Adrenal gland (tissue), 12 donors: ENCODE measurements around the gene TPGS1. TPM values are rescaled to one million over a fixed set of nuclear protein-coding genes. Genes with fewer than 3 reads are reported as not detected.

Source experiments
- DNase-seq, 7 donors: peaks; one replicate each; pipeline ENCODE4 v3.0.0-alpha.2; 2019 to 2020
- H3K27ac ChIP-seq, 5 donors: fragments of 200-600 bp; sonication (generic) in 4 of 5; 1 replicate in 3 of 5; 2 replicates in 2 of 5; pipeline versions ENCODE4 v1.5.1 to v1.8.0; 2016 to 2020; ENCODE audit warnings: mild to moderate bottlenecking in 1 of 5
- H3K27me3 ChIP-seq: fragments of 200-600 bp; 2 replicates; pipeline ENCODE4 v1.8.0; 2021
- H3K36me3 ChIP-seq, 2 donors: fragments of 200-600 bp; replicated peaks in 1 of 2; 1 replicate in 1 of 2; 2 replicates in 1 of 2; pipeline versions ENCODE4 v1.5.1 to v1.8.0; 2018 to 2022
- H3K4me1 ChIP-seq, 2 donors: fragments of 200-600 bp; replicated peaks in 1 of 2; 1 replicate in 1 of 2; 2 replicates in 1 of 2; pipeline versions ENCODE4 v1.5.1 to v1.8.0; 2018 to 2021
- H3K4me3 ChIP-seq, 4 donors: fragments of 200-600 bp; sonication (generic) in 3 of 4; one replicate each; pipeline ENCODE4 v1.5.1; 2016 to 2018
- H3K9me3 ChIP-seq, 3 donors: fragments of 200-600 bp; sonication (generic) in 1 of 3; replicated peaks in 1 of 3; 1 replicate in 2 of 3; 2 replicates in 1 of 3; pipeline versions ENCODE4 v1.5.1 to v1.8.0; 2016 to 2021
- POLR2A ChIP-seq, 2 donors: fragments of 450-650 bp; IDR thresholded peaks; one replicate each; pipeline ENCODE4 v1.6.1; 2017; ENCODE audit warnings: antibody characterized with exemption in 2 of 2, mild to moderate bottlenecking in 2 of 2, moderate library complexity in 1 of 2
- WGBS, 4 donors: extraction: QIAGEN DNeasy Blood & Tissue Kit in 2 of 4; methylation state at CpG; one replicate each; pipeline versions ENCODE4 v1.1.5 to v1.1.7; 2013 to 2017; 5-methylcytosine and 5-hydroxymethylcytosine counted together
- intact Hi-C, 2 donors: fragments of 100-400 bp; cut with DNase I; formaldehyde crosslinking; loops; one replicate each; pipeline versions ENCODE4 v1.14.1 to v1.15.0; 2022 to 2023
- polyA plus RNA-seq, 3 donors: library from polyadenylated mRNA; stranded (reverse); fragments of 200-250 nt in 2 of 3; fragments of 350-450 nt in 1 of 3; fragmentation: Illumina TruSeq in 1 of 3; extraction: RNeasy Lipid Tissue Mini Kit (QIAGEN cat#74804) in 1 of 3; gene quantifications; one replicate each; pipeline ENCODE4 v1.2.3, GENCODE V29; 2013 to 2014
- total RNA-seq, 9 donors: library from RNA; depleted of rRNA in 4 of 9; stranded (reverse); fragments of >200 nt in 4 of 9; fragments of 120-200 nt in 1 of 9; fragmentation: NEBNext Ultra II Directional in 1 of 9; extraction: Animal tissue kit (Norgen Biotek cat#: 25700) in 1 of 9; gene quantifications; one replicate each; pipeline versions ENCODE4 v1.1.0 to v1.2.4, GENCODE V29; 2013 to 2023
- TF ChIP-seq, protein P1 (sequence below), 6 experiments: fragments of 450-650 bp in 4 of 6; fragments of 200-600 bp in 2 of 6; sonication (generic) in 1 of 6; IDR thresholded peaks; 1 replicate in 5 of 6; 2 replicates in 1 of 6; pipeline versions ENCODE4 v1.5.1 to v1.8.0; 2016 to 2021; ENCODE audit warnings: antibody characterized with exemption in 6 of 6, mild to moderate bottlenecking in 2 of 6, moderate library complexity in 1 of 6
- donor health status: healthy with polysubstance abuse.
- donor health status: Bipolar disorder and iron deficiency.
- donor health status: DM: yes; HTN: yes; CAD: no.
- donor health status: DM: no; HTN: no; CAD: no.
- donor health status: DM: no; HTN: no; CAD: no.
- donor health status: DM: yes; HTN: yes; CAD: no.

Gene TPGS1
- total and polyA plus RNA-seq, 12 donors = 0.07 to 123 (median 36.7) TPM

DNA sequence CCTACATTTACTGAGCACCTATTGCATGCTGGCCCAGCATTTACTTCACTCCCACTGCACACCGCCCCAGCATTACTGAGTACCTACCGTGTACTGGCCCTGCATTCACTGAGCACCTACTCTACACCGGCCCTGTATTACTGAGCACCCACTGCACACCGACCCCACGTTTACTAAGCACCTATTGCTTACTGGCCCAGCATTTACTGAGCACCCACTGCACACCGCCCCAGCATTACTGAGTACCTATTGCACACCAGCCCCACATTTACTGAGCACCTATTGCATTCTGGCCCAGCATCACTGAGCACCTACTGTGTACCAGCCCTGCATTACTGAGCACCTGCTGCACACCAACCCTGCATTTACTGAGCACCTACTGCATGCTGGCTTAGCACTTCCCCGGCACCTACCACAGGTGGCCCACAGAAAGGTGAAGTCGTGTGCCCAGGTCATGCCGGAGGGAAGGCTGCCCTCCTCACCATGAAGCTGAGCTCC, 6.9 kb downstream of the TPGS1 start:
- Histone ChIP-seq H3K27ac (no peak overlapping the region), H3K4me1 (peaks cover 0 to 11% of the 10 kb centered on the region in 2 donors), H3K27me3 (no peaks in the 10 kb centered on the region), H3K4me3 (no peak overlapping the region), H3K9me3 (no peaks in the 10 kb centered on the region), H3K36me3 (no peaks in the 10 kb centered on the region)
- intact Hi-C loops = no loop called here
- DNase-seq = no peak
- no peak for TF ChIP-seq POLR2A (IDR thresholded peaks at IDR 0.05)
- TF ChIP-seq, protein P1, sequence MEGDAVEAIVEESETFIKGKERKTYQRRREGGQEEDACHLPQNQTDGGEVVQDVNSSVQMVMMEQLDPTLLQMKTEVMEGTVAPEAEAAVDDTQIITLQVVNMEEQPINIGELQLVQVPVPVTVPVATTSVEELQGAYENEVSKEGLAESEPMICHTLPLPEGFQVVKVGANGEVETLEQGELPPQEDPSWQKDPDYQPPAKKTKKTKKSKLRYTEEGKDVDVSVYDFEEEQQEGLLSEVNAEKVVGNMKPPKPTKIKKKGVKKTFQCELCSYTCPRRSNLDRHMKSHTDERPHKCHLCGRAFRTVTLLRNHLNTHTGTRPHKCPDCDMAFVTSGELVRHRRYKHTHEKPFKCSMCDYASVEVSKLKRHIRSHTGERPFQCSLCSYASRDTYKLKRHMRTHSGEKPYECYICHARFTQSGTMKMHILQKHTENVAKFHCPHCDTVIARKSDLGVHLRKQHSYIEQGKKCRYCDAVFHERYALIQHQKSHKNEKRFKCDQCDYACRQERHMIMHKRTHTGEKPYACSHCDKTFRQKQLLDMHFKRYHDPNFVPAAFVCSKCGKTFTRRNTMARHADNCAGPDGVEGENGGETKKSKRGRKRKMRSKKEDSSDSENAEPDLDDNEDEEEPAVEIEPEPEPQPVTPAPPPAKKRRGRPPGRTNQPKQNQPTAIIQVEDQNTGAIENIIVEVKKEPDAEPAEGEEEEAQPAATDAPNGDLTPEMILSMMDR (IDR thresholded peaks at IDR 0.05) = no peak
- WGBS, 4 donors = 88 to 93% (median 92%) methylated on average over 6 to 9 of the region's 9 CpGs

DNA sequence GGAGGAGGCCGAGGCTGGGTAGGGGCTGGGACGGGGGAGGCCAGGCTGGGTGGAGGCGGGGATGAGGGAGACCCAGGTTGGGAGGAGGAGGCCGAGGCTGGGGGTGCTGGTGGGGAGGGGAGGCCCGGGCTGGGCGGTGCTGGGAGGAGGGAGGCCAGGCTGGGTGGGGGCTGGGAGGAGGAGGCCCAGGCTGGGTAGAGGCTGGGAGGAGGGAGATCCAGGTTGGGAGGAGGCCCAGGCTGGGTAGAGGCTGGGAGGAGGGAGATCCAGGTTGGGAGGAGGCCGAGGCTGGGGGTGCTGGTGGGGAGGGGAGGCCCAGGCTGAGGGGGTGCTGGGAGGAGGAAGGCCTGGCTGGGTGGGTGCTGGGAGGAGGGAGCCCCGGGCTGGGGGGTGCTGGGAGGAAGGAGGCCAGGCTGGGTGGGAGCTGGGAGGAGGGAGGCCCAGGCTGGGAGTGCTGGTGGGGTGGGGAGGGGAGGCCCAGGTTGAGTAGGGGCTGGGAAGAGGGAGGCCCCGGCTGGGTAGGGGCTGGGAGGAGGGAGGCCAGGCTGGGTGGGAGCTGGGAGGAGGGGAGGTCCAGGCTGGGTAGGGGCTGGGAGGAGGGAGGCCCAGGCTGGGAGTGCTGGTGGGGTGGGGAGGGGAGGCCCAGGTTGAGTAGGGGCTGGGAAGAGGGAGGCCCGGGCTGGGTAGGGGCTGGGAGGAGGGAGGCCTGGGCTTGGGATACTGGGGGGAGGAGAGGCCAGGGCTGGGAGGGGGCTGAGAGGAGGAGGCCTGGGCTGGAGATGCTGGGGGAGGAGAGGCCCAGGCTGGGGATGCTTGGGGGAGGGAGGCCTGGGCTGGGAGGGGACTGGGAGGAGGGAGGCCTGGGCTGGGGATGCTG, 10.7 kb downstream of the TPGS1 start:
- Histone ChIP-seq H3K27ac (no peak overlapping the region), H3K4me1 (no peaks in the 10 kb centered on the region), H3K4me3 (no peak overlapping the region), H3K27me3 (no peaks in the 10 kb centered on the region), H3K36me3 (no peaks in the 10 kb centered on the region), H3K9me3 (no peaks in the 10 kb centered on the region)
- intact Hi-C loops = no loop called here
- TF ChIP-seq POLR2A (IDR thresholded peaks at IDR 0.05) = no peak
- TF ChIP-seq, protein P1 (IDR thresholded peaks at IDR 0.05) = no peak
- WGBS, 4 donors = 47 to 60% (median 54%) methylated on average over 1 to 10 of the region's 10 CpGs
- DNase-seq = no peak

DNA sequence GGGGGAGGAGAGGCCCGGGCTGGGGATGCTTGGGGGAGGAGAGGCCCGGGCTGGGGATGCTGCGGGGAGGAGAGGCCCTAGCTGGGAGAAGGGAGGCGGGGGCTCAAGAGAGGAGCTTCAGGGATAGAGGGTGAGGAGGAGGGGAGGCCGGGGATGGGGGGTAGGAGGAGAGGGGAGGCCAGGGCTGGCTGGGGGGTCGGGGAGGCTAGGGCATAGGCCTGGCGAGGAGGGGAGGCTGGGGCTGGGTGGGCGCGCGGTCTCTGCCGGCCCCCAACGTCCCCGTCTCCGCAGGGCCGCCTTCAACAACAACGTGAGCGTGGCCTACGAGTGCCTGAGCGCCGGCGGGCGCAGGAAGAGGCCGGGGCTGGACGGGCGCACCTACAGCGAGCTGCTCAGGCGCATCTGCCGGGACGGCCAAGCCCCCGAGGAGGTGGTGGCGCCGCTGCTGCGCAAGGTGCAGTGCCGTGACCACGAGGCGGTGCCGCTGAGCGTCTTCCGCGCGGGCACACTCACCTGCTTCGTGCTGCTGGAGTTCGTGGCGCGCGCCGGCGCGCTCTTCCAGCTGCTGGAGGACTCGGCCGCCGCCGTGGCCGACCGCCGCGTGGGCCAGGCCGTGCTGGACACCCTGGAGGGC, 11.4 kb downstream of the TPGS1 start:
- no peaks in the 10 kb centered on the region for H3K9me3 ChIP-seq
- no peaks in the 10 kb centered on the region for H3K4me1 ChIP-seq
- H3K27me3 ChIP-seq = no peaks in the 10 kb centered on the region
- no peak overlapping the region for H3K4me3 ChIP-seq
- 15 to 37% (median 28%) methylated on average over 13 to 58 of the region's 58 CpGs for WGBS, 4 donors
- intact Hi-C loops = no loop called here
- no peak overlapping the region for H3K27ac ChIP-seq
- TF ChIP-seq, protein P1 (IDR thresholded peaks at IDR 0.05) = no peak
- no peak for TF ChIP-seq POLR2A (IDR thresholded peaks at IDR 0.05)
- no peaks in the 10 kb centered on the region for H3K36me3 ChIP-seq
- no peak for DNase-seq

DNA sequence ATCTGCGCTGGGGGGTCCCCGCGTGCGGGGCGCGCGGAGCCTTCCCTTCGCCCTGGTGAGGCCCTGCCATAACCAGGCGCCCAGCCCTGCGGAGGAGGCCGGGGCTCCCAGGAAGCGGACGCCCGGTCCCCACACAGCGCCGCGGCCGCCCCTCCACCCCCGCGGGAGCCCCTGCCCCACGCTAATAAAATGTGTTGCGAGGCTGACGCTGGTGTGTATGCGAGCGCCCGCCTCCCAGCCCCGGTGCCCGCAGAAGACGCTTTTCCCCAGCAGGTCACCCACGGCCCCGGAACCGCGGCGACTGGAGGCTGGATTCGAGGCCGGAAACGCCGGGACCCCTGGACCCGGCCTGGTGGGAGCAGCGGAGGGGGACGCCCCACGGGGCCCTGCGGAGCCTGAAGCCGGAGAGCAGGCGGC, 12.2 kb downstream of the TPGS1 start:
- no peak for DNase-seq
- 78 to 91% (median 82%) methylated on average over 11 to 45 of the region's 45 CpGs for WGBS, 4 donors
- Histone ChIP-seq H3K4me3 (no peak overlapping the region), H3K27ac (no peak overlapping the region), H3K36me3 (no peaks in the 10 kb centered on the region), H3K27me3 (no peaks in the 10 kb centered on the region), H3K4me1 (no peaks in the 10 kb centered on the region), H3K9me3 (no peaks in the 10 kb centered on the region)
- TF ChIP-seq, protein P1 (IDR thresholded peaks at IDR 0.05) = no peak
- no peak for TF ChIP-seq POLR2A (IDR thresholded peaks at IDR 0.05)
- intact Hi-C loops = no loop called here
